ENCODE data around the gene MYBL2.
A peak's percentile ranks its signal among the peaks of the same experiment; 100 is the strongest.
"Not testable (repeated sequence)": the region's sequence is repeated elsewhere in the genome, so short reads cannot be mapped to it uniquely, and the experiment has no call there.

The MYBL2 gene

DNA sequence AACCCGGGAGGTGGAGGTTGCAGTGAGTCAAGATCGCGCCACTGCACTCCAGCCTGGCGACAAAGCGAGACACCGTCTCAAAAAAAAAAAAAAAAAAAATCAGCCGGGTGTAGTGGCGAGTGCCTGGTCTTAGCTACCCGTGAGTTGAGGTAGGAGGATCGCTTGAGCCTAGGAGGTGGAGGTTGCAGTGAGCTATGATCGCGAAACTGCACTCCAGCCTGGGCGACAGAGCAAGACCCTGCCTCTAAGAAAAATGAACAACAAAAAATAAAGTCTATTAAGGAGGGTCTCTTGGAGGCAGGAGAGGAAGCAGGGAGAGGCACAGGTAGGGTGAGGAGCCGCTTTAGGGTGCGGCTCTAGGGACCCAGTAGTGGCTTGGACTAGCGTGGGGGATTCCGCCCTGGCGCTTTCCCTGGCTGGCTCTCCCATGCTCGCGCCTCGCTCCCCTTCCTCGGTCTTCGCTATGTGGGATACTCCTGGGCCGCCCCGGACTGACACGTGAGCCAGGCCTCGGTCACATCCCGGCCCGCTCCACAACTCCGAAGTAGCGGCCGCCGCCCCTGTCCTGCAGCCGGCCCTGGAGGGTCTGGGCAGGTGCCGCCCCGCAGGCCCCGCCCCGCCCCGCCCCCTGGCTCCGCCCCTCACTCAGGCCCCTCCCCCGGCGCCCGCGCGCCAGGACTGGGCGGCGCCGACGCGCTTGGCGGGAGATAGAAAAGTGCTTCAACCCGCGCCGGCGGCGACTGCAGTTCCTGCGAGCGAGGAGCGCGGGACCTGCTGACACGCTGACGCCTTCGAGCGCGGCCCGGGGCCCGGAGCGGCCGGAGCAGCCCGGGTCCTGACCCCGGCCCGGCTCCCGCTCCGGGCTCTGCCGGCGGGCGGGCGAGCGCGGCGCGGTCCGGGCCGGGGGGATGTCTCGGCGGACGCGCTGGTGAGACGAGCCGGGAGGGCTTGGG is at the start of gene MYBL2:
MYBL2 (plus strand) TSS at position 739 of the 953 bp plus-strand sequence; CDS start at position 909, 170 bp downstream.
- peak in 5 of 10 donors; percentile 8 to 79 (median 20) for DNase-seq
- intact Hi-C loops (cut with DNase I), result no loop called here

GRCh38 chr20:43631598-43631997 is 35.3 kb upstream of the MYBL2 start:
- intact Hi-C loops (cut with DNase I), result no loop called here
- no peak for DNase-seq

GRCh38 chr20:43636429-43636828 is 30.5 kb upstream of the MYBL2 start:
- DNase-seq, result no peak
- intact Hi-C loops (cut with DNase I), result no loop called here

DNA sequence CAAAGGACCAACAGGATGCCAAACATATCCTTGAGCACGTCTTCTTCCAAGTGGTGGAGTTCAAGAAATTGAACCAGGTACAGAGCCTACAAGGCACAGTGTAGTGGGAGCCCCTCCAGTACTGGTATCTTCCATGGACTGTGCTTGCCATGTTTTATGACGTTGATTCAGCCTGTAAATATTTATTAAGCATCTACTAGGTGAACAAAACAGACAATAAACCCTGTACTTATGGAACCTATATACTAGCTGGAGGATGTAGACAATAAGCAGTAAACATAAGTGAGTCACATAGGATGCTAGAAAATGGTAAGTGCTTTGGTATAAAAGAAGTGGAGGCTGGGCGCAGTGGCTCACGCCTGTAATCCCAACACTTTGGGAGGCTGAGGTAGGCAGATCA is 24.4 kb upstream of the MYBL2 start:
- DNase-seq, result no peak
- intact Hi-C loops (cut with DNase I), result no loop called here

- intact Hi-C loops (cut with DNase I), result no loop called here
Observed at GRCh38 chr20:43650997-43651525, 15.9 kb upstream of the MYBL2 start.

DNA sequence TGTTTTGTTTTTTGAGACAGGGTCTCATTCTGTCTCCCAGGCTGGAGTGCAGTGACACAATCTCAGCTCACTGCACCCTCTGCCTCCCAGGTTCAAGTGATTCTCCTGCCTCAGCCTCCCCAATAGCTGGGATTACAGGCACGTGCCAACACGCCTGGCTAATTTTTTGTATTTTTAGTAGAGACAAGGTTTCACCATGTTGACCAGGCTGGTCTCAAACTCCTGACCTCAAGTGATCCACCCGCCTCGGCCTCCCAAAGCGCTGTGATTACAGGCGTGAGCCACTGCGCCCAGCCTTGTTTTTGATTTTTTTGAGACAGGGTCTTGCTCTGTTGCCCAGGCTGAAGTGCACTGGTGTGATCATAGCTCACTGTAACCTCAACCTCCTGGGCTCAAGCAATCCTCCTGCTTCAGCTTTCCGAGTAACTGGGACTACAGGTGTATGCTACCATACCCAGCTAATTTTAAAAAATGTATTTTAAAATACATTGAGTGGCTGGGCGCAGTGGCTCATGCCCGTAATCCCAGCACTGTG is 15.2 kb upstream of the MYBL2 start:
- DNase-seq; intact Hi-C loops (cut with DNase I): not testable (repeated sequence)

More at GRCh38 chr20:43650997-43651525, 15.9 kb upstream of the MYBL2 start:
- no peak for DNase-seq

GRCh38 chr20:43653966-43654365 is 12.9 kb upstream of the MYBL2 start:
- DNase-seq, result no peak
- intact Hi-C loops (cut with DNase I), result no loop called here

GRCh38 chr20:43655176-43655575 is 11.7 kb upstream of the MYBL2 start:
- intact Hi-C loops (cut with DNase I), result not testable (repeated sequence)
- peak in 1 of 10 donors; percentile 22 for DNase-seq

GRCh38 chr20:43655937-43656336 is 11.0 kb upstream of the MYBL2 start:
- intact Hi-C loops (cut with DNase I), result no loop called here
- peak in 1 of 10 donors; percentile 7 for DNase-seq

DNA sequence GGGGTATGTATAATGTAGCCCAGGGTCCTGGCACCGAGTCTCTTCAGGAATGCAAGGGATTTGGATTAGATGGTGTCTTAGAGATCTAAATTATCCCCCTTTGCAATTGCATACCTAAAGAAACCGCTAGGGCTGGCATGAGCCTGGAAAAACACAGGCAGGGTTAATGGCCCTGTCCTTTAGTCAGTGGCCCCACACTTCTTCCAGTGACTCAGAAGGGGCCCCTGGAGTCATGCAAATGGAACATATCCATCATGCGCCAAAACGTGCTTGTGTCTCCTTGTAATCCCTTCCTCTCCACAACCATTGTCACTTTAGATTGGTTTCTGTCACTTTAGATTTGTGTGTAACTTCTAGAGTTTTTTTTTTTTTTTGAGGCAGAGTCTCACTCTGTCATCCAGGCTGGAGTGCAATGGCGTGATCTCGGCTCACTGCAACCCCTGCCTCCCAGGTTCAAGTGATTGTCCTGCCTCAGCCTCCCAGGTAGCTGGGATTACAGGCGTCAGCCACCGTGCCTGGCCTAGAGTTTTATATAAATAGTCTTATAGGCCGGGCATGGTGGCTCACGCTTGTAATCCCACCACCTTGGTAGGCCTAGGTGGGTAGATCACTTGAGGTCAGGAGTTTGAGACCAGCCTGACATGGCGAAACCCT is 8.7 kb upstream of the MYBL2 start:
- intact Hi-C loops (cut with DNase I), result no loop called here

DNA sequence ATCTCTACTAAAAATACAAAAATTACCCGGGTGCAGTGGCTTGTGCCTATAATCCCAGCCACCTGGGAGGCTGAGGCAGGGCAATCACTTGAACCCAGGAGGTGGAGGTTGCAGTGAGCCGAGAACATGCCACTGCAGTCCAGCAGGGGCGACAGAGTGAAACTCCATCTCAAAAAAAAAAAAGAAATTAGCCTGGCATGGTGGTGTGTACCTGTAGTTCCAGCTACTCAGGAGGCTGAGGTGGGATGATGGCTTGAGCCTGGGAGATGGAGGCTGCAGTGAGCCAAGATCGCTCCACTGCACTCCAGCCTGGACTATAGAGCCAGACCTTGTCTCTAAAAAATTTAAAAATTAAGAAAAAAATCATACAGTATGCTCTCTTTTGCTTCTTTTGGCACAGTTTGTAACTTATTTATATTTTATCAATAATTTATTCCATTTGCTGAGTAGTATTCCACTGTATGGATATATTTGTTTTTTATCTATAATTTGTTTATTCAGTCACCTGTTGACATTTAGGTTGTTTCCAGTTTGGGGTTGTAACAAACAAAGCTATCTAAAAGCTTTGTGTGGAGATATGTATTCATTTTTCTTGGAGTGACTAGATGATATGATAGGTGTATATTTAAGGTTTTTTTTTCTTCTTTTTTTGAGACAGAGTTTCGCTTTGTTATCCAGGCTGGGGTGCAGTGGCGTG is 8.0 kb upstream of the MYBL2 start:
- DNase-seq, result peak in 1 of 10 donors; percentile 17
- intact Hi-C loops (cut with DNase I), result no loop called here

More for the DNA sequence above, 8.7 kb upstream of the MYBL2 start:
- DNase-seq, result peak in 1 of 10 donors; percentile 62

GRCh38 chr20:43662943-43663655 is 3.8 kb upstream of the MYBL2 start:
- DNase-seq, result peak in 1 of 10 donors; percentile 20
- intact Hi-C loops (cut with DNase I), result no loop called here

- peak in 1 of 10 donors; percentile 18 for DNase-seq
- intact Hi-C loops (cut with DNase I), result no loop called here
Observed at GRCh38 chr20:43665466-43666176, 1.3 kb upstream of the MYBL2 start.

DNA sequence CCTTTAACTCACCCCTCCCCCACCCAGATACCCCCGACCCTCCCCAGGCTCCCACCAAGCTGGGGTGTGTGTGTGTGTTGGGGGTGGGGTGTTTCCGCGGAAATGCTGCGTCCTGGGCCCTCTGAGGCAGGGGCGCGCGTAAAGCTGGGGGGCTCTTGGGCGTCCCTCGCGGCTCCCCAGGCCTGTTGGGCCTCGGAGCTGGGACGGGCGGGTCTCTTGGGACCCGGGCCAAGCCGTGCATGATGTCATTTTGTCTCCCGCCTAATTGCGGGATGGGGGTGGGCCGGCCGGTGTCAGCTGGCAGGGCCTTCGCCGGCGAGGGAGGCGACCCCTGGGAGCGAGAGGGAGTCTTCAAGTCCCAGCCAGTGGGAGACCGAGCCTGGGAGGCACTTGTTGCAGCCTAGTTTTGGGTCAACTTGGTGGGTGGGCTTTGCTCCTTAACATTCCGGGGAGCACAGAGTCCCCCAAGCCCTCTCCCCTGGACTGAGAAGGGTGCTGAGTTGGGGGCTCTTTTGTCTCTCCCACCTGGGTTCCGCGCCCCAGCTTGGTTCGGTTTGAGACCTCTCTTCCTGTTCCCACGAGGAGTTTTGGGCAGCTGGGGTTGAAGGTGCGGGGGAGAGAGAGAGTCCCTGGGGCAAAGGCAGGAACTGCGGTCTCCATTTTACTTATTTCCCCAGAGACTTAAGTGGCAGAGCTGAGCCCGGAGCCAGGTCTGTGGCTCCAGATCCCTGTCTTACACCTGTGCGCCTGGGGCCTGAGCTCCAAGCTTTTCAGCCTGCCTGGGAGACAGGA is 623 bp downstream of the MYBL2 start:
- peak in 2 of 10 donors; percentile 12 to 60 for DNase-seq
- intact Hi-C loops (cut with DNase I), result no loop called here

DNA sequence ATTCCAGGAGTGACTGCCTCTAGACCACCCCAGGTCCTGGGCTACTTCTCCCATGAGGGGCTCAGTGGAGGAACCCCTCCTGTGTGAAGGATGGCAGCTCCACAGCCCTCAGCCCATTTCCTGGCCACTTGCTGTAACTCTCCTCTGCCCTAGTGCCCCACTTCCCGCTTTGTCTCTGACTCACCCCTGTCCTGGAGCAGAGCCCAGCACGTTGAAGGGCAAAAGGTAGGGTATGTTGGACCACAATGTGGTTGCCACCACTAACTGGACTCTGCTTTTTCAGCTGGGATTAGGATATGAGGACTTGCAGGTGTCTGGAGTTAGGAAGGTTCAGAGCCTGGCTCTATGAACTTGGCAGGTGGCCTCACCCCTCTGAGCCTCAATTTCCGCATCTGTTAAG is 2.4 kb downstream of the MYBL2 start:
- intact Hi-C loops (cut with DNase I), result no loop called here

DNA sequence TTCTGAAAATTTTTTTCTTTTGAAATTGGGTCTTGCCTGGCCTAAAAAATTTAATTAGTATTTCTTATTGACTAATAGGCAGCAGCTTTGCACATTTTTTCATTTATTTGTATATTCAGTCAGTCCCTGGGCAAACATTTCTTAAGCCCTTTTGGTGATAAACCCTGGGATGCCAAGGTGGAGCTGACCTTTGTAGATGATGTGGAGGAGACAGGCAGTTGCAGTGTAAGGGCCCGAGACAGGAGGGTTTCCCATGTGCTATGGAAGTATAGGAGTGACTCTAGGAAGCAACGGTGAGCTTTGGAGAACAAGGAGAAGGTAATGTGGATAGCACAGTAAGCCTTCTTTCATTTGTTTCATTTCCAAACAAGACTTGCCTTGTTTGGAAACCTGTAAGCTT is 3.5 kb downstream of the MYBL2 start:
- no peak for DNase-seq
- intact Hi-C loops (cut with DNase I), result no loop called here

More for the DNA sequence above, 2.4 kb downstream of the MYBL2 start:
- DNase-seq, result peak in 1 of 10 donors; percentile 30

DNA sequence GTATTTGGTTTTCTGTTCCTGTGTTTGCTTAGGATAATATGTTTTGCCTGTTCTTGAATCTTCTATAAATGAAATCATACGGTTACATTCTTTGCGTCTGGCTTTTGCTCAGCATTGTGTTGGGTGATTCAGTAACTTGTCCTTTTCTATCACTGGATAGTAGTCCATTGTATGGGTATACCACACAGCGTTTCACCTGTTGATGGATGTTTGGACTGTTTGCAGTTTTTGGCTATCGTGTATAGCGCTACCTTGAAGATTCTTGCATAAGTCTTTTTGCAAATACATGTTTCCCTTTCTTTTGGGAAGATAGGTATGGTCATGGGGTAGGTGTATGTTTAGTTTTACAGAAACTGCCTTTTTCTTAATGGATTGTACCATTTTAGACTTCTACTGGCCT is 9.5 kb downstream of the MYBL2 start:
- intact Hi-C loops (cut with DNase I), result no loop called here
- DNase-seq, result no peak

DNA sequence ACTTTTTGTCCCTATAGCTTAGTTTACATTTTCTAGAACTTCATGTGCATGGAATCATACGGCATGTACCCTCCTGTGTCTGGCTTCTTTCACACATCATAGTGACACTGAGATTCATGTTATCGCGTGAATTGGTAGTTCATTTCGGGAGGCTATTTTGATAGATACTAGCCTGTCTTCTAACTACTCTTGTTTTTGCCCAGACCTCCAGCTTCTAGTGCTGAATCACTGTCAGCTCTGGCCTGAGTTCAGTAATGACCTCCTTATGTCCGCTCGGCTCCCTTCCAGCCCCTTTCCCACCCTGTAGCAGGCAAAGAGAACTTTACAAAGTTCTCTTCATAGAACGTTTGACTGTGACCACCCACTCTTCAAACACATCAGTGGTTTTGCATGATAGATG is 14.1 kb downstream of the MYBL2 start:
- intact Hi-C loops (cut with DNase I), result no loop called here
- no peak for DNase-seq

All from posterior cingulate gyrus (tissue), 11 donors.